Measurements from ENCODE around the gene TERC.

TERC gene

DNA sequence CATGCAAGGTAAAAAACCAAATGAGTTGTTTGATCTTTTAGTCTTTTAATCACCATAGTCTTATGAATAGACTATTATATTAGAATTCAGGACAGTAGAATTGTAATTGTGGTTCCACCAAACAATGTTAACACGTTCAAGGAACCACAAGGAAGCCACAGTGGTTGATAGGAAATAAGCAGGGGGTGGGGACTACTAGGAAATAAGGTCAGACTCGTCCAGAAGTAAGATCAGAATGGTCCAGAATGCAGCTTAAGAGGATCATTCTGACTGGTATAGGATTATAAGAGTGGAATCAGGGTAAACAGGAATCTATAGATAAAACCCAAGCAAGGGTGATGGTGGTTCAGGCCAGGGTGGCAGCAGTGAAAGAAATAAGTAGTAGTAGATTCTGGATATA is 15.9 kb upstream of the TERC start:
- H3K27ac ChIP-seq (replicated peaks) = no peak overlapping the region
- DNase-seq (ENCODE audit: low read depth in 1 of 2, low spot score in 1 of 2) = no peak
- TF ChIP-seq GABPA (IDR thresholded peaks at IDR 0.05; ENCODE audit: low read depth) (no peak), POLR2AphosphoS5 (IDR thresholded peaks at IDR 0.05; ENCODE audit: low read depth) (no peak), SPI1 (IDR thresholded peaks at IDR 0.05; ENCODE audit: borderline replicate concordance, low read depth) (no peak)
- TF ChIP-seq, protein P1, sequence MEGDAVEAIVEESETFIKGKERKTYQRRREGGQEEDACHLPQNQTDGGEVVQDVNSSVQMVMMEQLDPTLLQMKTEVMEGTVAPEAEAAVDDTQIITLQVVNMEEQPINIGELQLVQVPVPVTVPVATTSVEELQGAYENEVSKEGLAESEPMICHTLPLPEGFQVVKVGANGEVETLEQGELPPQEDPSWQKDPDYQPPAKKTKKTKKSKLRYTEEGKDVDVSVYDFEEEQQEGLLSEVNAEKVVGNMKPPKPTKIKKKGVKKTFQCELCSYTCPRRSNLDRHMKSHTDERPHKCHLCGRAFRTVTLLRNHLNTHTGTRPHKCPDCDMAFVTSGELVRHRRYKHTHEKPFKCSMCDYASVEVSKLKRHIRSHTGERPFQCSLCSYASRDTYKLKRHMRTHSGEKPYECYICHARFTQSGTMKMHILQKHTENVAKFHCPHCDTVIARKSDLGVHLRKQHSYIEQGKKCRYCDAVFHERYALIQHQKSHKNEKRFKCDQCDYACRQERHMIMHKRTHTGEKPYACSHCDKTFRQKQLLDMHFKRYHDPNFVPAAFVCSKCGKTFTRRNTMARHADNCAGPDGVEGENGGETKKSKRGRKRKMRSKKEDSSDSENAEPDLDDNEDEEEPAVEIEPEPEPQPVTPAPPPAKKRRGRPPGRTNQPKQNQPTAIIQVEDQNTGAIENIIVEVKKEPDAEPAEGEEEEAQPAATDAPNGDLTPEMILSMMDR (IDR thresholded peaks at IDR 0.05; ENCODE audit: insufficient read depth, low read length) = no peak
- TF ChIP-seq, protein P2, sequence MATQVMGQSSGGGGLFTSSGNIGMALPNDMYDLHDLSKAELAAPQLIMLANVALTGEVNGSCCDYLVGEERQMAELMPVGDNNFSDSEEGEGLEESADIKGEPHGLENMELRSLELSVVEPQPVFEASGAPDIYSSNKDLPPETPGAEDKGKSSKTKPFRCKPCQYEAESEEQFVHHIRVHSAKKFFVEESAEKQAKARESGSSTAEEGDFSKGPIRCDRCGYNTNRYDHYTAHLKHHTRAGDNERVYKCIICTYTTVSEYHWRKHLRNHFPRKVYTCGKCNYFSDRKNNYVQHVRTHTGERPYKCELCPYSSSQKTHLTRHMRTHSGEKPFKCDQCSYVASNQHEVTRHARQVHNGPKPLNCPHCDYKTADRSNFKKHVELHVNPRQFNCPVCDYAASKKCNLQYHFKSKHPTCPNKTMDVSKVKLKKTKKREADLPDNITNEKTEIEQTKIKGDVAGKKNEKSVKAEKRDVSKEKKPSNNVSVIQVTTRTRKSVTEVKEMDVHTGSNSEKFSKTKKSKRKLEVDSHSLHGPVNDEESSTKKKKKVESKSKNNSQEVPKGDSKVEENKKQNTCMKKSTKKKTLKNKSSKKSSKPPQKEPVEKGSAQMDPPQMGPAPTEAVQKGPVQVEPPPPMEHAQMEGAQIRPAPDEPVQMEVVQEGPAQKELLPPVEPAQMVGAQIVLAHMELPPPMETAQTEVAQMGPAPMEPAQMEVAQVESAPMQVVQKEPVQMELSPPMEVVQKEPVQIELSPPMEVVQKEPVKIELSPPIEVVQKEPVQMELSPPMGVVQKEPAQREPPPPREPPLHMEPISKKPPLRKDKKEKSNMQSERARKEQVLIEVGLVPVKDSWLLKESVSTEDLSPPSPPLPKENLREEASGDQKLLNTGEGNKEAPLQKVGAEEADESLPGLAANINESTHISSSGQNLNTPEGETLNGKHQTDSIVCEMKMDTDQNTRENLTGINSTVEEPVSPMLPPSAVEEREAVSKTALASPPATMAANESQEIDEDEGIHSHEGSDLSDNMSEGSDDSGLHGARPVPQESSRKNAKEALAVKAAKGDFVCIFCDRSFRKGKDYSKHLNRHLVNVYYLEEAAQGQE (IDR thresholded peaks at IDR 0.05; ENCODE audit: insufficient replicate concordance, low read depth) = no peak

DNA sequence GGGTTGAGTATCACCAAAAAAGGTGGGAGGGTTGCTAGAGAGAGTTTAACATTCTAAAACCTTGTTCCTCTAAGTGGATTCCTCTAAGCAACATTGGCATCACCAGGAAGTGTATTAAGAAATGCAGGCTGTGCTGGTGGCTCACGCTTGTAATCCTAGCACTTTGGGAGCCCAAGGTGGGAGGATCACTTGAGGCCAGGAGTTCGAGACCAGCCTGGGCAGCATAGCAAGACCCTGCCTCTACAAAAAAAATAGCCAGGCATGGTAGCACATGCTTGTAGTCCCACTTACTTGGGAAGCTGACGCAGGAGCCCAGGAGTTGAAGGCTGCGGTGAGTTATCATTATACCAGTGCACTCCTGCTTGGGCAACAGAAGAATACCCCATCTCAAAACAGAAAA is 13.0 kb upstream of the TERC start:
- Histone ChIP-seq H3K27ac (replicated peaks) (no peak overlapping the region), H3K4me3 (replicated peaks; ENCODE audit: insufficient read depth, low read length) (no peak overlapping the region), H3K27me3 (ENCODE audit: insufficient read depth, poor library complexity, severe bottlenecking) (no peaks in the 10 kb centered on the region)
- TF ChIP-seq, protein P1 (IDR thresholded peaks at IDR 0.05; ENCODE audit: insufficient read depth, low read length) = no peak
- TF ChIP-seq SPI1 (IDR thresholded peaks at IDR 0.05; ENCODE audit: borderline replicate concordance, low read depth) (no peak), POLR2AphosphoS5 (IDR thresholded peaks at IDR 0.05; ENCODE audit: low read depth) (no peak), GABPA (IDR thresholded peaks at IDR 0.05; ENCODE audit: low read depth) (no peak)
- TF ChIP-seq, protein P2 (IDR thresholded peaks at IDR 0.05; ENCODE audit: insufficient replicate concordance, low read depth) = no peak
- no peak for DNase-seq (ENCODE audit: low read depth in 1 of 2, low spot score in 1 of 2)

More for the DNA sequence above, 15.9 kb upstream of the TERC start:
- Histone ChIP-seq H3K4me3 (replicated peaks; ENCODE audit: insufficient read depth, low read length) (no peak overlapping the region), H3K27me3 (ENCODE audit: insufficient read depth, poor library complexity, severe bottlenecking) (no peaks in the 10 kb centered on the region)

DNA sequence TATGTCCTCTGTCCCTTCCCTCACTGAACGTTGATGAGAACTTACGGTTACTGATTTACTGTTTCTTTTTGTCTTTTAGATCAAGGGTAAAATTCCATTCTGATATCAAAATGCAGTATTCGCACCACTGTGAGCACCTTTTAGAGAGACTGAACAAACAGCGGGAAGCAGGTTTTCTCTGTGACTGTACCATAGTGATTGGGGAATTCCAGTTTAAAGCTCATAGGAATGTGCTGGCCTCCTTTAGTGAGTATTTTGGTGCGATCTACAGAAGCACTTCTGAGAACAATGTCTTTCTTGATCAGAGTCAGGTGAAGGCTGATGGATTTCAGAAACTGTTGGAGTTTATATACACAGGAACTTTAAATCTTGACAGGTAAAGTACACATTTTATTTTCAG is 9.3 kb upstream of the TERC start:
- DNase-seq (ENCODE audit: low read depth in 1 of 2, low spot score in 1 of 2) = no peak
- no peak for TF ChIP-seq GABPA (IDR thresholded peaks at IDR 0.05; ENCODE audit: low read depth)
- TF ChIP-seq, protein P1 (IDR thresholded peaks at IDR 0.05; ENCODE audit: insufficient read depth, low read length) = no peak
- TF ChIP-seq POLR2AphosphoS5 (IDR thresholded peaks at IDR 0.05; ENCODE audit: low read depth) = no peak
- TF ChIP-seq SPI1 (IDR thresholded peaks at IDR 0.05; ENCODE audit: borderline replicate concordance, low read depth) = no peak
- TF ChIP-seq, protein P2 (IDR thresholded peaks at IDR 0.05; ENCODE audit: insufficient replicate concordance, low read depth) = no peak
- peak overlapping the region; percentile 59 for H3K4me3 ChIP-seq (replicated peaks; ENCODE audit: insufficient read depth, low read length)
- H3K27ac ChIP-seq (replicated peaks) = no peak overlapping the region
- H3K27me3 ChIP-seq (ENCODE audit: insufficient read depth, poor library complexity, severe bottlenecking) = no peaks in the 10 kb centered on the region
